HCT116 (cell line): ENCODE measurements around the gene MED26. TPM values are rescaled to one million over a fixed set of nuclear protein-coding genes. Genes with fewer than 3 reads are reported as not detected.

Experiments used
- ATAC-seq: fragments of 200-7000 bp; cut with Tn5 transposase; 2 replicates; pipeline ENCODE4 v1.9.1; 2020; ENCODE audit warnings: mild to moderate bottlenecking, moderate library complexity
- BruUV-seq: library from RNA; stranded (reverse); fragments of 400-500 nt; replicated peaks from 2 replicates; lab custom pipeline; 2021; lab: Mats Ljungman, UMichigan
- CTCF ChIA-PET: fragments of 300-600 bp; sonication (Branson Sonifier 250); formaldehyde crosslinking; loops from one replicate; lab custom pipeline; 2021; ENCODE audit warnings: antibody characterized with exemption; lab: Charles Lee
- POLR2A ChIA-PET: fragments of 300-600, 350-600 bp; sonication (Branson Sonifier 250); formaldehyde crosslinking; loops from one replicate; lab custom pipeline; 2021; ENCODE audit warnings: antibody characterized with exemption; lab: Charles Lee
- RAD21 ChIA-PET, 2 experiments: fragments of 300-600 bp; sonication (Branson Sonifier 250); formaldehyde crosslinking; loops; one replicate each; lab custom pipeline; 2023; ENCODE audit warnings: low total read pairs in 2 of 2; ENCODE audit not compliant: uncharacterized antibody in 2 of 2, unreplicated experiment in 2 of 2, low non-redundant PET in 1 of 2; lab: Charles Lee
- DNase-seq: peaks from one replicate; pipeline ENCODE4 v3.0.0-alpha.2; 2010; ENCODE audit warnings: low read depth, low spot score
- H2AFZ ChIP-seq: fragments of 200-600 bp; shearing (Covaris generic), sonication (generic); 2 replicates; pipeline ENCODE4 v1.6.1; 2017; ENCODE audit warnings: low read depth, mixed run types, mixed read lengths, antibody characterized with exemption, low read length; ENCODE audit not compliant: poor library complexity, severe bottlenecking
- H3K27ac ChIP-seq: 2 replicates; pipeline ENCODE4 v1.5.1; 2012; ENCODE audit warnings: low read depth, low read length
- H3K27me3 ChIP-seq: fragments of 200-600 bp; sonication (generic); 2 replicates; pipeline ENCODE4 v1.6.1; 2016; ENCODE audit warnings: mixed run types, low read length, mixed read lengths; ENCODE audit not compliant: insufficient read depth
- H3K36me3 ChIP-seq, 2 experiments: fragments of 200-500 bp in 1 of 2; fragments of 200-600 bp in 1 of 2; sonication (Bioruptor generic) in 1 of 2; sonication (generic) in 1 of 2; 2 replicates each; pipeline versions ENCODE4 v1.5.1 to v1.6.1; 2014 to 2016; ENCODE audit warnings: low read length in 2 of 2, inconsistent platforms in 1 of 2, mixed read lengths in 1 of 2, mixed run types in 1 of 2; ENCODE audit not compliant: insufficient read depth in 2 of 2, control insufficient read depth in 1 of 2
- H3K4me1 ChIP-seq, 2 experiments: fragments of 200-600 bp in 1 of 2; sonication (generic) in 1 of 2; 2 replicates each; pipeline versions ENCODE4 v1.5.1 to v1.6.1; 2012 to 2017; ENCODE audit warnings: low read length in 2 of 2, inconsistent platforms in 1 of 2, mild to moderate bottlenecking in 1 of 2, mixed read lengths in 1 of 2, mixed run types in 1 of 2, moderate library complexity in 1 of 2; ENCODE audit not compliant: insufficient read depth in 2 of 2, control insufficient read depth in 1 of 2
- H3K4me2 ChIP-seq: fragments of 200-600 bp; sonication (generic); 2 replicates; pipeline ENCODE4 v1.6.1; 2017; ENCODE audit warnings: mixed run types, low read length, mixed read lengths
- H3K4me3 ChIP-seq, 2 experiments: fragments of 200-600 bp in 1 of 2; sonication (generic) in 1 of 2; replicated peaks in 1 of 2; 2 replicates each; pipeline ENCODE4 v1.5.1; 2011 to 2016; ENCODE audit warnings: low read length in 2 of 2, control low read depth in 1 of 2, low read depth in 1 of 2, mild to moderate bottlenecking in 1 of 2, mixed read lengths in 1 of 2, mixed run types in 1 of 2
- H3K79me2 ChIP-seq: fragments of 200-600 bp; sonication (generic); 2 replicates; pipeline ENCODE4 v1.6.1; 2017; ENCODE audit warnings: mild to moderate bottlenecking, mixed run types, low read length, moderate library complexity, mixed read lengths; ENCODE audit not compliant: insufficient read depth
- H3K9ac ChIP-seq: fragments of 200-600 bp; sonication (generic); 2 replicates; pipeline ENCODE4 v1.6.1; 2016; ENCODE audit warnings: low read length, mixed read lengths
- H3K9me2 ChIP-seq: fragments of 200-600 bp; sonication (generic), shearing (Covaris generic); 2 replicates; pipeline ENCODE4 v1.6.1; 2017; ENCODE audit warnings: mixed run types, mild to moderate bottlenecking, moderate library complexity; ENCODE audit not compliant: insufficient read depth
- H3K9me3 ChIP-seq, 2 experiments: fragments of 200-500 bp in 1 of 2; fragments of 200-600 bp in 1 of 2; sonication (Bioruptor generic) in 1 of 2; sonication (generic) in 1 of 2; 2 replicates each; pipeline ENCODE4 v1.6.1; 2014 to 2017; ENCODE audit warnings: low read length in 2 of 2, mixed read lengths in 2 of 2, inconsistent platforms in 1 of 2, low read depth in 1 of 2, mild to moderate bottlenecking in 1 of 2, mixed run types in 1 of 2, moderate library complexity in 1 of 2; ENCODE audit not compliant: control insufficient read depth in 1 of 2, insufficient read depth in 1 of 2
- H4K20me1 ChIP-seq: fragments of 200-600 bp; sonication (generic), shearing (Covaris generic); 2 replicates; pipeline ENCODE4 v1.6.1; 2017; ENCODE audit warnings: mixed run types, mild to moderate bottlenecking, moderate library complexity; ENCODE audit not compliant: insufficient read depth
- ATF3 ChIP-seq: IDR thresholded peaks from 2 replicates; pipeline ENCODE4 v1.6.1; 2012
- EGR1 ChIP-seq: IDR thresholded peaks from 2 replicates; pipeline ENCODE4 v1.6.1; 2012; ENCODE audit warnings: low read depth
- EZH2phosphoT487 ChIP-seq: fragments of 200-600 bp; IDR thresholded peaks from 2 replicates; pipeline ENCODE4 v1.6.1; 2018; ENCODE audit warnings: antibody characterized with exemption, borderline replicate concordance
- JUND ChIP-seq: IDR thresholded peaks from 2 replicates; pipeline ENCODE4 v1.6.1; 2012
- SRF ChIP-seq: IDR thresholded peaks from 2 replicates; pipeline ENCODE4 v1.6.1; 2012; ENCODE audit warnings: low read depth
- YY1 ChIP-seq: IDR thresholded peaks from 2 replicates; pipeline ENCODE4 v1.6.1; 2011; ENCODE audit warnings: low read length, low read depth, moderate library complexity, mild to moderate bottlenecking; ENCODE audit not compliant: insufficient replicate concordance; ENCODE audit errors: extremely low read depth
- intact Hi-C: fragments of 100-400 bp; cut with micrococcal nuclease; formaldehyde crosslinking; loops from 2 replicates; pipeline ENCODE4 v1.10.0; 2022
- total RNA-seq: library from RNA; stranded (reverse); gene quantifications from one replicate; pipeline ENCODE4 v1.2.1, GENCODE V29; 2021; ENCODE audit not compliant: unreplicated experiment
- TF ChIP-seq, protein P1 (sequence below): IDR thresholded peaks from 2 replicates; pipeline ENCODE4 v1.6.1; 2012; ENCODE audit warnings: low read depth

The MED26 gene
- total RNA-seq, 1 experiment from 2014 or later: 13.3 TPM

DNA sequence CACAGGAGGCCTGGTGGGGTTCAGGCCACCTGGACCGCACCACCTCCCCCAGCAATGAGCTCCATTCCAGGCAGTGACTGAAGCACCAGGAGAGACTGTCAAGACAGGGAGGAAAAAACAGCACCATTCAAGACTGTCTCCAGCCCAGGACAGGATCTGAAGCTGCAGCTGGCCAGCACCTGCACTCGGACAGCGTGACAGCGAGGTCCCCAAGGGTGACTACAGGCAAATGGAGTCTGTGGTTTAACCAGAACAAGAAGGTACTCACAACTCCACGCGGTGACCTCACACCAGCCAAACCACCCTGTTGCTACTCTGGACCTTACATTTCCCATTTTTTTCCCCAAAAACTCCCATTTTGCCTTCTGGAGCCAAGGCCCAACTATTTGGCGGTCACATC is 9.8 kb downstream of the MED26 start (continued):
- no peak for TF ChIP-seq ATF3
- TF ChIP-seq, all 23 proteins: peak for 0

DNA sequence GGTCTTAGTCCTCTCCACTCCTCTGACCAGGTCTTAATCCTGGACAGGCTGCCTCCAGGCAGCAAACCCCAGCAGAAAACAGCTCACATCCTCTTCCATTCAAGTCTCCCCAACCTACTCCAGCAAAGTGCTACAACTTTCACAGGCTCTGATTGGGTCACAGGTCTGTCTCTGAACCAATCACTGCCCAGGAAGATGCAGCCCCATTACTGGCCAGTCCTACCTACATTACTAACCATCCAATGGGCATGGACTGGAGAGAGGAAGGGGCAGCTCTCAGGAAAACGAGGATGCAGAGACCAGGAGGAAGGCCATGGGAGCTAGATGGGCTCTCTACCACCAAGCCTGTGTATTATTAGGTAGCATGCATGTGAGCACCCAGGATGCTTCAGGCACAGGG is 12.2 kb downstream of the MED26 start:
- ChIA-PET CTCF (no interaction called here), RAD21 (no interaction called here), POLR2A (interaction anchor here (0.6 to 1.6 kb wide), 2 partner anchors 9 to 12 kb away, joined by 3 read pairs; partner anchors contain the start of gene MED26)
- no peaks in the 10 kb centered on the region for H3K27me3 ChIP-seq
- no peak overlapping the region for H3K4me2 ChIP-seq
- intact Hi-C loops: no loop called here
- H3K9me2 ChIP-seq: no peaks in the 10 kb centered on the region
- no peak overlapping the region for H3K27ac ChIP-seq
- no peaks in the 10 kb centered on the region for H3K9me3 ChIP-seq
- no peak for TF ChIP-seq EZH2phosphoT487
- no peak for TF ChIP-seq YY1
- no peak for TF ChIP-seq EGR1
- TF ChIP-seq SRF: no peak
- TF ChIP-seq, protein P1, sequence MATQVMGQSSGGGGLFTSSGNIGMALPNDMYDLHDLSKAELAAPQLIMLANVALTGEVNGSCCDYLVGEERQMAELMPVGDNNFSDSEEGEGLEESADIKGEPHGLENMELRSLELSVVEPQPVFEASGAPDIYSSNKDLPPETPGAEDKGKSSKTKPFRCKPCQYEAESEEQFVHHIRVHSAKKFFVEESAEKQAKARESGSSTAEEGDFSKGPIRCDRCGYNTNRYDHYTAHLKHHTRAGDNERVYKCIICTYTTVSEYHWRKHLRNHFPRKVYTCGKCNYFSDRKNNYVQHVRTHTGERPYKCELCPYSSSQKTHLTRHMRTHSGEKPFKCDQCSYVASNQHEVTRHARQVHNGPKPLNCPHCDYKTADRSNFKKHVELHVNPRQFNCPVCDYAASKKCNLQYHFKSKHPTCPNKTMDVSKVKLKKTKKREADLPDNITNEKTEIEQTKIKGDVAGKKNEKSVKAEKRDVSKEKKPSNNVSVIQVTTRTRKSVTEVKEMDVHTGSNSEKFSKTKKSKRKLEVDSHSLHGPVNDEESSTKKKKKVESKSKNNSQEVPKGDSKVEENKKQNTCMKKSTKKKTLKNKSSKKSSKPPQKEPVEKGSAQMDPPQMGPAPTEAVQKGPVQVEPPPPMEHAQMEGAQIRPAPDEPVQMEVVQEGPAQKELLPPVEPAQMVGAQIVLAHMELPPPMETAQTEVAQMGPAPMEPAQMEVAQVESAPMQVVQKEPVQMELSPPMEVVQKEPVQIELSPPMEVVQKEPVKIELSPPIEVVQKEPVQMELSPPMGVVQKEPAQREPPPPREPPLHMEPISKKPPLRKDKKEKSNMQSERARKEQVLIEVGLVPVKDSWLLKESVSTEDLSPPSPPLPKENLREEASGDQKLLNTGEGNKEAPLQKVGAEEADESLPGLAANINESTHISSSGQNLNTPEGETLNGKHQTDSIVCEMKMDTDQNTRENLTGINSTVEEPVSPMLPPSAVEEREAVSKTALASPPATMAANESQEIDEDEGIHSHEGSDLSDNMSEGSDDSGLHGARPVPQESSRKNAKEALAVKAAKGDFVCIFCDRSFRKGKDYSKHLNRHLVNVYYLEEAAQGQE: no peak
- TF ChIP-seq JUND: no peak
- DNase-seq: no peak
- BruUV-seq: no TSS peak
- peaks cover 0 to 23% of the 10 kb centered on the region in 2 experiments; a peak in 1 of 4 replicates for H3K4me1 ChIP-seq
- no peaks in the 10 kb centered on the region for H3K36me3 ChIP-seq
- H3K79me2 ChIP-seq: peaks cover 99% of the 10 kb centered on the region
- no peak overlapping the region for H3K9ac ChIP-seq
- peak; percentile 81 for ATAC-seq
- H4K20me1 ChIP-seq: peaks cover 20% of the 10 kb centered on the region; the same call in 1 of the 2 replicates
- H3K4me3 ChIP-seq: no peak overlapping the region
- no peak overlapping the region for H2AFZ ChIP-seq
